ENCODE data around the gene CPNE5.

The CPNE5 gene

GRCh38 chr6:36862164-36862847 is 23.1 kb upstream of the CPNE5 start:
- peaks cover 13% of the 10 kb centered on the region; the same call in 1 of the 2 replicates for H4K20me1 ChIP-seq (ENCODE audit: insufficient read depth, low read length)
- H2AFZ ChIP-seq (ENCODE audit: low read depth, low read length), result no peak overlapping the region
- peaks cover 89% of the 10 kb centered on the region for H3K79me2 ChIP-seq (ENCODE audit: low read length)
- H3K9me3 ChIP-seq (ENCODE audit: insufficient read depth, low read length), result no peaks in the 10 kb centered on the region
- TF ChIP-seq EZH2phosphoT487 (IDR thresholded peaks at IDR 0.05; ENCODE audit: low read depth), result no peak
- no peak overlapping the region for H3K4me3 ChIP-seq (ENCODE audit: low read length)
- no peak overlapping the region for H3K9ac ChIP-seq (ENCODE audit: low read length)
- H3K4me1 ChIP-seq (ENCODE audit: low read length), result no peaks in the 10 kb centered on the region
- H3K27ac ChIP-seq (ENCODE audit: low read length), result no peak overlapping the region
- H3K4me2 ChIP-seq (ENCODE audit: low read length), result no peak overlapping the region
- H3K27me3 ChIP-seq (ENCODE audit: low read depth, low read length), result no peaks in the 10 kb centered on the region
- H3K36me3 ChIP-seq (replicated peaks; ENCODE audit: low read depth, low read length), result peaks cover 78% of the 10 kb centered on the region

- Histone ChIP-seq H3K4me3 (ENCODE audit: low read length) (no peak overlapping the region), H3K9me3 (ENCODE audit: insufficient read depth, low read length) (no peaks in the 10 kb centered on the region), H3K27ac (ENCODE audit: low read length) (no peak overlapping the region), H3K36me3 (replicated peaks; ENCODE audit: low read depth, low read length) (peaks cover 75% of the 10 kb centered on the region), H3K4me1 (ENCODE audit: low read length) (no peaks in the 10 kb centered on the region), H3K79me2 (ENCODE audit: low read length) (peaks cover 71% of the 10 kb centered on the region), H2AFZ (ENCODE audit: low read depth, low read length) (no peak overlapping the region), H3K9ac (ENCODE audit: low read length) (no peak overlapping the region), H3K27me3 (ENCODE audit: low read depth, low read length) (no peaks in the 10 kb centered on the region), H3K4me2 (ENCODE audit: low read length) (no peak overlapping the region), H4K20me1 (ENCODE audit: insufficient read depth, low read length) (peaks cover 13% of the 10 kb centered on the region; the same call in 1 of the 2 replicates)
- no peak for TF ChIP-seq EZH2phosphoT487 (IDR thresholded peaks at IDR 0.05; ENCODE audit: low read depth)
- TF ChIP-seq CTCF (IDR thresholded peaks at IDR 0.05; ENCODE audit: low read depth, low read length), result no peak
Observed at GRCh38 chr6:36860126-36860525, 20.9 kb upstream of the CPNE5 start.

GRCh38 chr6:36858407-36858981 is 19.2 kb upstream of the CPNE5 start:
- no peaks in the 10 kb centered on the region for H3K27me3 ChIP-seq (ENCODE audit: low read depth, low read length)
- H3K9ac ChIP-seq (ENCODE audit: low read length), result no peak overlapping the region
- no peaks in the 10 kb centered on the region for H3K4me1 ChIP-seq (ENCODE audit: low read length)
- no peak overlapping the region for H2AFZ ChIP-seq (ENCODE audit: low read depth, low read length)
- no peak overlapping the region for H3K4me3 ChIP-seq (ENCODE audit: low read length)
- H3K27ac ChIP-seq (ENCODE audit: low read length), result no peak overlapping the region
- TF ChIP-seq EZH2phosphoT487 (IDR thresholded peaks at IDR 0.05; ENCODE audit: low read depth) (no peak), CTCF (IDR thresholded peaks at IDR 0.05; ENCODE audit: low read depth, low read length) (no peak)
- H4K20me1 ChIP-seq (ENCODE audit: insufficient read depth, low read length), result peaks cover 6% of the 10 kb centered on the region; the same call in 1 of the 2 replicates
- H3K4me2 ChIP-seq (ENCODE audit: low read length), result no peak overlapping the region
- no peaks in the 10 kb centered on the region for H3K9me3 ChIP-seq (ENCODE audit: insufficient read depth, low read length)
- peaks cover 55% of the 10 kb centered on the region for H3K79me2 ChIP-seq (ENCODE audit: low read length)
- H3K36me3 ChIP-seq (replicated peaks; ENCODE audit: low read depth, low read length), result peaks cover 68% of the 10 kb centered on the region

- Histone ChIP-seq H3K27me3 (ENCODE audit: low read depth, low read length) (no peaks in the 10 kb centered on the region), H3K9ac (ENCODE audit: low read length) (no peak overlapping the region), H3K4me3 (ENCODE audit: low read length) (no peak overlapping the region), H3K4me2 (ENCODE audit: low read length) (no peak overlapping the region), H3K9me3 (ENCODE audit: insufficient read depth, low read length) (no peaks in the 10 kb centered on the region), H3K27ac (ENCODE audit: low read length) (no peak overlapping the region), H3K79me2 (ENCODE audit: low read length) (peaks cover 43% of the 10 kb centered on the region), H4K20me1 (ENCODE audit: insufficient read depth, low read length) (peaks cover 6% of the 10 kb centered on the region; the same call in 1 of the 2 replicates), H3K4me1 (ENCODE audit: low read length) (no peaks in the 10 kb centered on the region), H2AFZ (ENCODE audit: low read depth, low read length) (no peak overlapping the region), H3K36me3 (replicated peaks; ENCODE audit: low read depth, low read length) (peaks cover 68% of the 10 kb centered on the region)
- no peak for TF ChIP-seq CTCF (IDR thresholded peaks at IDR 0.05; ENCODE audit: low read depth, low read length)
- TF ChIP-seq EZH2phosphoT487 (IDR thresholded peaks at IDR 0.05; ENCODE audit: low read depth), result no peak
Observed at GRCh38 chr6:36857325-36857724, 18.1 kb upstream of the CPNE5 start.

Data from OCI-LY3 (cell line).